ENCODE measurements around the gene ZNF496.
A peak's percentile ranks its signal among the peaks of the same experiment; 100 is the strongest.

Gene ZNF496

DNA sequence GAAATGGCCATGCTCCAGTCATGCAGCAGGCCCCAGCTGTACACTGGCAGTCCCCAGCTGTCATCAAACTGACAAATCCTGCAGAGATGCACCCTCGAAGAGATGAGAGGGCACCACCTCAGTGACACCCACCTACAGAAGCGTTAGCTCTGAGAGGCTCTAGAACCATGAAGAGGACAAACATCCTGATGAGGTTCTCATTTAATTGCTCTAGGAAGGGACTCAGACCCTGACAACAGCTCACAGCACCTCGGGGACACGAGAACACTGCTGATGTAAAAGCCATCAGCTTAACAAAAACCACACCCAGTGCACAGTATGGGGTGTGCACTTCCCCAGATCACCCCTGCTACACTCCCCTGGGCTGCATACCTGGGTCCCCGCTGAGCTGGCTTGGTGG is 3.4 kb downstream of the ZNF496 start:
- DNase-seq (ENCODE audit: low read depth, low spot score) = no peak

DNA sequence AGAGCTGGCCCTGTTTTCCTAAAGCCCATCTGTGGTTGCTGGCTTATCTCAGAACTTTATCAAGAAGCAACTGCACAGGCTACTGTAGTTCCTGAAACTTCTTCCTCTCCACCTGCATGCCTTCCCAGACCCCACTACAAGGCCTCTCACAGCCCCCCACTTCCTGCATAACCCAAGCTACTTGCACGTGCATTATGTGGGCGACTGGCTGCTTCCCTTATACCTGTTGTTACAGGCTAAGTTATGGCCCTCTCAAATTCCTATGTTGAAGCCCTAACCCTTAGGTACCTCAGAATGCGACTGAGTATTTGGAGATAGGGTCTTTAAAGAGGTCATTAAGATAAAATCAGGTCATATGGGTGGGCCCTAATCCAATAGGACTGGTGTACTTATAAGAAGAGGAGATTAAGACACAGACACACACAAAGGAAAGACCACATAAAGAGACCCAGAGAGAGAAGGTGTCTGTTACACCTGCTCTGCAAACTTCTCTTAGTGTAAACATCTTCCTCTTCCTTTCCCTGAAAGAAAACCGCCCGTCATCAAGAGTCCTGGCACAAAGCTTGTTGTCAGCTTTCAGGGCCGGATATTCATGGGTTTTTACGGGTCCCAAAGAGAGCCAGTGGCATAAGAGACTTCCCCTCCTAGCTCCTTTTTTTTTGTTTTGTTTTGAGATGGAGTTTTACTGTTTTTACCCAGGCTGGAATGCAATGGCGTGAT is 5.1 kb downstream of the ZNF496 start:
- DNase-seq (ENCODE audit: low read depth, low spot score) = no peak

DNA sequence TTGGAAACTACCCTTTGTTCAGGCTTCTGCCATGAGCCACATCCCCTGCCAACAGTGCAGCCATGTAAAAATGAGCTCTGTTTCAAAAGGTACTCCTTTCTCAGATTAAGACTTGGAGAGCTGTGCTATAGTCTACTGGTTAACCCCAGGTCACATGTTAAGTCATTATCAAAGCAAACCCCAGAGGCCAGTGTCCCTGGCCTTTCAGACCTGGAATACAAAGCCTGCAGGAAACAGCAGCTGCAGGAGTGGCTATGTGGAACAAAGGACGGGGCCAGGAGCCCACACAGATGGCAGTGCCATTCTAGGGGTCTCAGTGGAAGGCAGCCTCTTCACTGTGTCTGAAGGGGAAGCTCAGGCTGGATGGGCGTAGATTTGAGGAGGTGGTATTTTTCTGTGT is 6.7 kb downstream of the ZNF496 start:
- no peak for DNase-seq (ENCODE audit: low read depth, low spot score)

DNA sequence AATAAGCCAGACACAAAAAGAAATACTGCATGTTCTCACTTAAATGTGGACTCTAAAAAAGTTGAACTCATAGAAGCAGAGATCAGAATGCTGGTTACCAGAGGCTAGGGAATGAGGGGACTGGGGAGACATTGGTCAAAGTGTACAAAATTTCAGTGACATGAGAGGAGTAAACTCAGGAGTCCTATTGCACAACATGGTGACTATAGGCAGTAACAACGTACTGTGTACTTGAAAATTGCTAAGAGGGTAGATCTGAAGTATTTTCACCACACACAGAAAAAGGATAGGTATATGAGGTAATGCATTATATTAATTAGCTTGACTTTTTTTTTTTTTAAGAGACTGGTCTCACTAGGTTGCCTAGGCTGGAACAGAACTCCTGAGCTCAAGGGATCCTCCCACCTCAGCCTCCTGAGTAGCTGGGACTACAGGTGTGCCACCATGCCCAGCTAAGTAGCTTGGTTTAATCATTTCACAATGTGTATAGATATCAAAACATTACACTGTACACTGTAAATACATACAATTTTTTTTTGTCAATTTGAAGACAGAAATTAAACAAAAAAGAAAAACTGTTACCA is 7.4 kb downstream of the ZNF496 start:
- DNase-seq (ENCODE audit: low read depth, low spot score) = no peak

DNA sequence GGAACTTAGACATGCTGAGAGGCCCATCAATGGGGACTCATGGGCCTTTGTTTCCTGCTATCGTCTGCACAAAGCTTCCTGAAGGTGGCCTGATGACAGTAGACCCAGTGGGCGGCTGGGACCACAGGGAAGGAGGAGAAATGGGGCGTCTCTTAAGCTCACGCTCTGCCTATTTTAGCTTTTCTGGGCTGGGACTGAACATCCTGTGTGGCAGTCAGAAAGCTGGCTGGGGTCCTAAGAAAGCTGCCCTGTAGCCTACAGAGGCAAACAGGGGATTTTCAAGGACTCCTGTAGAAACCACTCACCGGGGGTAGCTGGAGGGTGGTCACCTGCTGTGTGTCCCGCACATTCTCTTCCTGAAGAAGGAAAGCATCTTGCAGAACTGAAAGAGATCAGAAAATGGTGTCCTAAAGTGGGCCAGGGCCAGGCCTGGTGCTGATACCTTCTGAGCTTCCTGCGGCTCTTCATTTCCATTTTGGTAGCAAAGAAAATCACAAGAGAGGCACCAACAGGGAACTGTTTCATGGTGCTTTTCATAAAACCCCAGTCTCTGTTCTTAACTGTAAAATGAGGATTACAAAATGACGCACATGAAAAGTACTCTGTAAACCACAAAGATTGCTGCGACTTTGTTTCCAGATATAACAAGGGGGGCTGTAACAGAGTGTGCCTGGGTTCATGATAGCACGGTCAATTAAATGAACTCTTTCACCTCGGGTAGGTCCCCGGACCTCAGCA is 8.6 kb downstream of the ZNF496 start:
- no peak for DNase-seq (ENCODE audit: low read depth, low spot score)

DNA sequence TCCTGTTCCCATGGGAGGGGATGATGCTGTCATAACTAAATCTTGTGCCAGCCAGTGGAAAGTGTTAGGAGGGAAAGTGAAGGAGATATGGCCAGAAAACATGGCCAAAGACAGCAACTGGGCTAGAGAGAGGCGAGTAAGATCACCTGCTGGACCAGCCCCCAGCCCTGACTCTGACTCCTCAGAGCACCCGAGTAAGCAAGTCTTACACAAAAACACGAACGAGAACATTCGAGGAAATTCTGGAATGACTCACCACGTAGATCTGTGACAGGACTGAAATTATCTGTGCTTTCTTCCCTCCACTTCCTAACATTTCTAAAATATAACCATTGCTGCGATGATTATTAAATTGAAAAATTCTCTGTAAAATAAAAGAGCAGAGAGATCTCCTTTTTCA is 9.2 kb downstream of the ZNF496 start:
- no peak for DNase-seq (ENCODE audit: low read depth, low spot score)

DNA sequence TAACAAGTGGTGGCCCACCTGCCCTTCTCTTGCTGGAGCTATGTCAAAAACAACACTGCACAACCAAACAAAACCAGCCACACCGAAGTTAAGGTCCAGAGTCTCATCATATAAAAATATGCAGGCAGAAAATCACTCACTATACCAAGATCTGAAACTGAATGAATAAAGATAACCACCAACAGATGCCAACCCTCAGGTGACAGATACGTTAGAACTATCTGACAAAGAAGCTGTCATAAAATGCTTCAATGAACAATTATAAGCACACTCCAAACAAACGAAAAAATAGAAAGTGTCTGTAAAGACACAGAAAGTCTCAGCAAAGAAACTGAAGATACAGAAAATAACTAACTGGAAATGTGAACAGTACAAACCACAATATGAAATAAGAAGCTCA is 14.0 kb downstream of the ZNF496 start:
- no peak for DNase-seq (ENCODE audit: low read depth, low spot score)

DNA sequence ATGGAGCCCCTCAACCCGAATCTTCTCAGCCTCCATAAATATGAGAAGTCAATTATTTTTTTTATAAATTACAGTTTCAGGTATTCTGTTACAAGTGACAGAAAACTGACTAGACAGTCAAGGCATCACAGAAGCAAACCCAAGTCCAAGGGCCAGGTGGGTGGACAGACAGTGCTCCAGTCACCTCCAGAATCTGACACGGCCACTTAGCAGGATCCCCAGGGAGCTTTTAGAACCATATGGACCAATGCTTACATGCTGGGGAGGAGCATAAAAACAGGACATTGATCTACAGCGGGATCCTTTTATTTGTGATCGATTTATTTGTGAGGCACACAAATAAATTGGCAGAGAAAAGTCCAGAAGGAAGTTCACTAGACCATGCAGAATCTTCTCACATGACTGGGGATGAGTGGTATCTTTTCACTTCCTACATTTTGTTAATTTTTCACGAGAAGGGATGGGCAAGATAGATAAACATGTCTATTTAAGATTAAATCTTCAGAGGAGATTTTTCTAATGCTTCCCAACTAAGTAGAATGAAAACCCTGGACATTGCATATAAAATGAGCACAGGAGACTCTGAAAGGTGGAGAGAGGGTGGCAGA is 15.0 kb downstream of the ZNF496 start:
- no peak for DNase-seq (ENCODE audit: low read depth, low spot score)

DNA sequence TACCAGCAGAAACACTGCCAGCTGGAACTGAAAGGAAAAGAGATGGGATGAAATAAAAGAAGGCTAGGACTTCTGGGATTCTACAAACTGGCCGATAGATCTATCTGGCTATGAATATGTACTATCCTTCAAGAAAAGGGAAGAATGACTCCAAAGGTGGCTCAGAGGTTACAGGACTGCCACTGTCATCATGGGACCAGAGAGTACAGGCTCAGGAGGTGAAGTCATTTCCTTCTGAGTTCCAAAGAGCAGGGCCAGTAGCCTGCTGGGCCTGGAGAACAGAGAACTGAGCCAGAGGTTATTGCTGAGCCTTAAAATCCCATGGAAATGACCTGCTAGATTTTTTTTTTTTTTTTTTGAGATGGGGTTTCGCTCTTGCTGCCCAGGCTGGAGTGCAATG is 27.6 kb downstream of the ZNF496 start:
- no peak for DNase-seq (ENCODE audit: low read depth, low spot score)

DNA sequence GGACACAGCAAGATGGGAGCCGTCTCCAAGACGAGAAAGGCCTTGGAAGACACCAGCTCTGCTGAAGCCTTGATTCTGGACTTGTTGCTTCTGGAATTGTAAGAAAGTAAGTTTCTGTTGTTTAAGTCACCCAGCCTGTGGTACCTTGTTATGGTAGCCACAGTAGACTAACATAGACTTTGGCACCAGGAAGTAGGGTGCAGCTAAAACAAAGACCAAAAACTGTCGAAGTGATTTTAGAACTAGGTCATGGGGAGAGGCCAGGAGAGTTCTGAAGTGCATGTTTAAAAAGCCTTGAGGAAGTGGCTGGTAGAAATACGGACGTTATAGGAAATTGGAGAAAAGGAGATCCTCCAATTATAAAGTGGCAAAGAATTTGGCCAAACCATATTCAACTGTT is 28.5 kb downstream of the ZNF496 start:
- no peak for DNase-seq (ENCODE audit: low read depth, low spot score)

DNA sequence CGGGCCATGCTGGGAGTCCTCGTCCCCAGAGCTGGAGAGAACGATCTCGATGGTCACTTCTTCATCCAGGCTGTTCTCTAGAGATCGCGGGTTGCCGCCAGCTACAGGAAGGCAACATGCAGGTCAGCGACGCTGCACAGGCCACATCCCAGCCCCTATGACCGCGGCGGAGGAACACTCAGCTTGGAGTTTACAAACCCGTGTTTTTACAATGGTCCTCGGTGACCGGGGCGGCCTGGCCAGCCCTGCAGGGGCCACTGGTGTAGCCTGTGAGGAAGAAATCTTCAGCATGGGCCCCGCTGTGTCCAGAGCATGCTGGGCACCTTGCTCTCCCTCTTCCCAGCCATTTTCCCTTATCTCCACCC is 30.5 kb downstream of the ZNF496 start:
- DNase-seq (ENCODE audit: low read depth, low spot score) = no peak

DNA sequence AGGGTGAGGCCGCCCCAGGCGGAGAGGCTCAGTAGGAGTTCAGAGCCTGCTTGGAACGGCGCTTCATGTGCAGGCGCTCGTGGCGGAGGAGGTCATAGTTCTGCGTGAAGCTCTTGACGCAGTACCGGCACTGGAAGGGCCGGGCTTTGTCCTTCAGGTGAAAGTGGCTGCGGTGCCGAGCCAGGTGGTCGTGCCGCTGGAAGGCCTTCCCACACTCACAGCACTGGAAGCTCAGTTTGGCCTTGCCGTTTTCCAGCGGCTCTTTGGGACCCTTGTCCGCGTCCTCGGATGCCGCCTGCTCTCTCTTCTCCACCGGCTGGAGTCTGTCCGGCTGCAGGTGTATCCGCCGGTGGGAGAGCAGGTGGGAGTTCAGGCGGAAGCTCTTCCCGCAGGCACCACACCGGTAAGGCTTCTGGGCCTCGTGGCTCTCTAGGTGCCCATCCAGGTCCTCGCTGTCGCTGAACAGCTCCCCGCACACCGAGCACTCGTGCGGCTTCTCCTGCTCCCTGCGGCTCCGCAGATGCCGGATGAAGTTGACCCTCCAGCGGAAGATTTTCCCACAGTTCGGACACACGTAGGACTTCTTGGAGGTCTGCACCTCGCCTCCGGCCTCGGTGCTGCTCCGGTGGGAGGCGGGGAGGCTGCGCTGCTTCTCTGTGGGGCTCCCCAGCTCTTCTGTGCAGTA is 31.0 kb downstream of the ZNF496 start:
- DNase-seq (ENCODE audit: low read depth, low spot score) = no peak

DNA sequence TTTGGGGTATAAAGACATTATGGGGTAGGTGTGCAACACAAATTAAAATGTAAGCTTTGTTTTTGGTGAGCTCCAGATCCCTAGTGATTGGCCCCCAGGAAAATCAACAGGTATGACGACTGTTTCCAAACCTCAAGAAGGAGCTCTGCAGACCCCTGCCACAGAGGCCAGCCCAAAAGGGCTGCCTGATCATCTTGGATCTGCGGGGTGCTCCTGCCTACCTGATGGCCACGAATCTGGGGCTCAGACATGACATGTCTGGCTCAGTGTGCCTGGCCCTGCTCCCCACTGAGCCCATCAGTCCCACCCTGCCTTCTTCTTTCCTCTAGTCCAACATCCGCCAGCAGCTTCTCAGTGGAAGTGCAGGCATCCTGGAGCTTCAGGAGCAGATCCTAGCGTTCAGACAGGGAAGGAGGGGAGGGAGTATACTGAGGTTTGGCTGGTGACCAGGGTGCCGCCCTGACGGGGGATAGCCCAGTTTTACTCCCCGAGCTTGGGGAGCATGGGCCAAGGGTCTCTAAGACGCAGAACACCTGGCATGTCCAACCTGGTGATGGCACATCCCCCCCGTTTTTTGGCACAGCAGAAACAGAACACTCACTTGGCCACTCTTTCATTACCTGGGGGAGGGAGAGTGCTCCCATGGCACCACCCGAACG is 31.8 kb downstream of the ZNF496 start:
- no peak for DNase-seq (ENCODE audit: low read depth, low spot score)

DNA sequence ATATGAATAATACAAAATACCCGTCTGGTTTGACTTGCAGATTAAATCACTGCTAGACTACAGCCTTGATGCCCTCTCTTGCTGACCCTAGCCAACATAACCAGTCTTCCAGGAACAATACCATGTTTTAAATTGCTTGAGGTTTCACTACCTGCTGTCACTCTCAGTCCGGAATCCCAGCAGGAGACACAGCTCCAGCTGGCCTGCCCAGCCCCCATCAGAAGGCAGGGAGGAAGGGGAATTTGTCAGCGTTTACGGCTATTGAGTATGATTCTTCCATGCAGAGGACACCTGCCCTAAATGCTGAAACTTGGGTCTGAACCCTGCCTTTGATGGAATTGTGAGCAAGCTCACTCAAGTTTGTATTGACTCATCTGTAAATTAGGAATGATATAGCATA is 33.0 kb downstream of the ZNF496 start:
- no peak for DNase-seq (ENCODE audit: low read depth, low spot score)

DNA sequence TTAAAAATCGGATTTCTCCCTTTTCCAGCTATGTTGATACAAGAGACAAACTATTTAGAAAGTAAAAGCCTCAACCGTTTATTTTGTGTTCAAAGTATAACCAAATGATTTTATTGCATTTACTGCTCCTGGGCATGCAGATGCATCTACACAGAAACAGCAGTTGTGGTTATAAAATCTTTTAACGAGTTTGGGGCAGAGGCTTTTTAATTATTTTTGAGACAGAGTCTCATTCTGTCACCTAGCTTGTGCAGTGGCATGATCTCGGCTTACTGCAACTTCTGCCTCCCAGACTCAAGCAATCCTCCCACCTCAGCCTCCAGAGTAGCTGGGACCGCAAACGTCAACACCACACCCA is 33.6 kb downstream of the ZNF496 start:
- no peak for DNase-seq (ENCODE audit: low read depth, low spot score)

DNA sequence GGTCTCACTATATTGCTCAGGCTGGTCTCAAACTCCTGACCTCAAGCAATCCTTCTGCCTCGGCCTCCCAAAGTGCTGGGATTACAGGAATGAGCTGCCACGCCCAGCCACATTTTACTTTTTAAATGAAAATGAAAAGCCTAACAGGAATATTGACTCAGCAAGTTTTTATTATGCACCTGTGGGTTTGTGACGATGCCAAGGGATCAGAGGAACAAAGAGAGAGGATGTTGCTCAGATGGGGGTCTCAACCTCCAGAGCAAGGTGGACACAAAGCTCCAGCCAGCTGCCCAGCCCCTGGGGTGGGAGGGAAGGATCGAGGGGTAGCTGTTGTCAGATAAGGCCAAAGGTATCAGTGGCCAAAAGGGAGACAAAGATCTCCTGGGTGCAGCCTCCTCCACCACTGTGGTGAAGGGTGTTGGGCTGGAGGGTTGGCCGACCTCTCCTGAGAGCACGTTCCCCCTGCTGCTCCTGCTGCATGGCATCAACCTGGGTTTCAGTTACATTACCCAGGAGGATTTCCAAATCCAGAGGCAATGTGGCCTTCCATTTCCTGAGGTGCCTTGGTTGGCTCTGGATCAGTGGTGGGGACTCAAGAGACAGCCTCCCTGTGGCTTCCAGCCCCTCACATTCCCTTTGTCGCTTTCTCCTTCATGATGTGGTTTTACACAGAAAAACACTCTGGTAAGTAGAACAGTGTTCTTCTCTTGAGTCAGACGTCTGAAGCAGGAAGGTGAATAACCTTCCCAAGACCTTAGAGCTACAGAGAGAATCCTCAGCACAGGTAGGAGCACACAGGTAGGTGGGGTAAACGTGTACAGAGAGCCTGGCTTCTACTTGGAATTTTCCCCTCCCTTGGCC is 34.2 kb downstream of the ZNF496 start:
- no peak for DNase-seq (ENCODE audit: low read depth, low spot score)

DNA sequence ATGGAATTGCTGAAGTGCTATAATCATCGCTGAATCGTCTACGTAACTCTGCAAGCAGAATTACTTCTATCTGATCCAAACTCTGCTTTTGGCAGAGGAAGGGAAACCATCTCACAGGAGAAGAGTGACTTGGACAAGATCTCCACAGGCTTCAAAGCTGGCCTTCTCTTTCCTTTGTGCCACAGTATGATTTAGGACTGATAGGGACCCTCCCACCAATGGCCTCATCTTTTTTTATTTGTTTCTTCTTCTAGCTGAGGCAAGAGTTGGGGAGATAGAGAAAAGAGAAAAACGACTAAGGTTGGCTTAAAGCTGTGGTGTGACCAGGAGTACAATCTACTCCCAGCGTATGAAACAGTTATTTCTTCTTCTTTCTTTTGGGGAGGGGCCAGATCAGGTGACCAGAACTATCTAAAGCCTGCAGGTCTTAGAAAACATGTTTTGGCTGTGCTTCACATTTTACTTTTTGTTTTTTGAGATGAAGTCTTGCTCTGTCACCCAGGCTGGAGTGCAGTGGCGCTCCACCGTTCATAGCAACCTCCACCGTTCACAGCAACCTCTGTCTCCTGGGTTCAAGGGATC is 35.0 kb downstream of the ZNF496 start:
- DNase-seq (ENCODE audit: low read depth, low spot score) = no peak

DNA sequence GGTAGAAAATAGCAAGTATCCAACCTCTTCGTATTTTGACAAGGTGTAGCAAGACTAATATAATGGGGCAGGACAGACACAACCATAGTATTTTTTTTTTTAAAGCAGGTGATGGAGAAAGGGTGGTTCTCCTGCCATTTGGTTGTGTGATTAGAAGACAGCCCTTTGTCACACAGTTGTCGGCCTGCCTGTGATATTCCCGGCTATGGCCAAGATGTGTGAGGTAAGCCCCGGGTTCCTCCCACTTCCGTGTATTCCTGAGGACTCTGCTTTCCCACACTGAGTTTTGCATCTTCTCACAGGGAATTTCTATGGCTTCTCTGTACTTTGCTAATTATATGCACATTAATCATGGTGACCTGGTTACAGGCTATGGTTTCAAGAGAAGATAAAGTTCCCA is 35.9 kb downstream of the ZNF496 start:
- no peak for DNase-seq (ENCODE audit: low read depth, low spot score)

DNA sequence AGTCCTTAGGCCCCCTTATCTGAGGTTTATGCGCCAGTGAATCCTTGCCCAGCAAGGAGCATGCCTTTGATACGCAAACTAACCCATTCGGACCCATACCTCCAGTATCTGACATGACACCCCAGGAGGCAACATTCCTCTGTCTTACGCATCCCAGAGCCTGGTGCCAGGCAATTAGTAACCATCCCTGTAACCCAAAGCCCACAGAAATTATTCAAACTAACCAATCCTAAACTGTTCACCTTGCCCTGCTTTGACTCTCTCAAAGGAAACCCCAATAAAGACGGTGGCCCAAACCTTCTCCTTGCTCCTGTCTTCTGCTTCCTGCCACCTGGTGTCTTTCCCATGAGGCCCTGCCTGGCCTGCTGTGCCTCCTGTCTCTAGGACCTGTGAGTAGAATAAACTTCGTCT is 36.4 kb downstream of the ZNF496 start:
- DNase-seq (ENCODE audit: low read depth, low spot score) = no peak

DNA sequence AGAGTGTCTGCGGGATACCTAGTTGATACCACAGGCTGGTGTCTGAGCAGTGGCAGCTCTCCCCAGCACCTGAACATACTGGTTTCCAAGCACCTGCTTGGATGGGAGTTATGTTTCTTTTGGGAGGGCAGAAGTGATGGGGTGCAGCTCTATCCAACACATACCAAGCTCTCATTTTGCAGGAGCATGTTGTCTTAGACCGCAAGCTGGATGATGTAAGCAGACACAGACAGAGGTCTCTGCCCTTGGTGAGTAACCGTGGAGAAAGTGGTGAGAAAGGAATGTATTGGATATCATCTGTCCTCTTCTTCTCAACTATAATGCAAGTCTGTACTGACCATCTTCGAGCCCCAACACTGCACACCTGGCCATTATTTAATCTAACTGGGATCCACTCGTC is 37.4 kb downstream of the ZNF496 start:
- DNase-seq (ENCODE audit: low read depth, low spot score) = peak; percentile 58
